GM23248 (cell line): ENCODE measurements around the gene DUSP10. TPM values are rescaled to one million over a fixed set of nuclear protein-coding genes. Genes with fewer than 3 reads are reported as not detected.
A peak's percentile ranks its signal among the peaks of the same experiment; 100 is the strongest.

ENCODE experiments used
- DNase-seq: peaks from one replicate; pipeline ENCODE4 v3.0.0-alpha.2; 2015
- H2AFZ ChIP-seq: fragments of 200-600 bp; sonication (generic); 2 replicates; pipeline ENCODE4 v1.6.1; 2016; ENCODE audit warnings: antibody characterized with exemption
- H3F3A ChIP-seq: fragments of 200-600 bp; sonication (generic); 2 replicates; pipeline ENCODE4 v1.6.1; 2016; ENCODE audit warnings: mild to moderate bottlenecking, antibody characterized with exemption, mixed run types; ENCODE audit not compliant: insufficient read depth
- H3K27ac ChIP-seq: fragments of 200-600 bp; sonication (generic); 2 replicates; pipeline ENCODE4 v1.5.1; 2016; ENCODE audit warnings: mild to moderate bottlenecking
- H3K27me3 ChIP-seq: fragments of 200-600 bp; sonication (generic); replicated peaks from 2 replicates; pipeline ENCODE4 v1.6.1; 2016; ENCODE audit warnings: mild to moderate bottlenecking; ENCODE audit not compliant: insufficient read depth
- H3K36me3 ChIP-seq: fragments of 200-600 bp; sonication (generic); 2 replicates; pipeline ENCODE4 v1.6.1; 2016; ENCODE audit warnings: low read depth, mild to moderate bottlenecking
- H3K4me1 ChIP-seq: fragments of 200-600 bp; sonication (generic); 2 replicates; pipeline ENCODE4 v1.6.1; 2016; ENCODE audit warnings: mild to moderate bottlenecking; ENCODE audit not compliant: insufficient read depth
- H3K4me2 ChIP-seq: fragments of 200-600 bp; sonication (generic); one replicate; pipeline ENCODE4 v1.6.1; 2016; ENCODE audit warnings: mild to moderate bottlenecking; ENCODE audit not compliant: unreplicated experiment
- H3K4me3 ChIP-seq: fragments of 200-600 bp; sonication (generic); 2 replicates; pipeline ENCODE4 v1.5.1; 2016; ENCODE audit warnings: mild to moderate bottlenecking
- H3K79me2 ChIP-seq: fragments of 200-600 bp; sonication (generic); 2 replicates; pipeline ENCODE4 v1.6.1; 2016; ENCODE audit warnings: mild to moderate bottlenecking; ENCODE audit not compliant: insufficient read depth
- H3K9ac ChIP-seq: fragments of 200-600 bp; sonication (generic); 2 replicates; pipeline ENCODE4 v1.6.1; 2016; ENCODE audit warnings: mild to moderate bottlenecking
- H3K9me2 ChIP-seq: fragments of 200-600 bp; sonication (generic); 2 replicates; pipeline ENCODE4 v1.6.1; 2016; ENCODE audit warnings: mixed run types, mild to moderate bottlenecking, moderate library complexity; ENCODE audit not compliant: insufficient read depth
- H3K9me3 ChIP-seq: fragments of 200-600 bp; sonication (generic); one replicate; pipeline ENCODE4 v1.6.1; 2017; ENCODE audit warnings: low read depth
- H4K20me1 ChIP-seq: fragments of 200-600 bp; sonication (generic); 2 replicates; pipeline ENCODE4 v1.6.0; 2016; ENCODE audit not compliant: insufficient read depth
- EZH2 ChIP-seq: fragments of 200-600 bp; sonication (generic); IDR thresholded peaks from 2 replicates; pipeline ENCODE4 v1.6.1; 2018; ENCODE audit warnings: antibody characterized with exemption, mild to moderate bottlenecking; ENCODE audit not compliant: insufficient read depth, poor library complexity, severe bottlenecking
- EZH2phosphoT487 ChIP-seq: fragments of 200-600 bp; sonication (generic); IDR thresholded peaks from 2 replicates; pipeline ENCODE4 v1.6.1; 2018; ENCODE audit warnings: antibody characterized with exemption, moderate library complexity, mild to moderate bottlenecking, low read depth; ENCODE audit not compliant: insufficient read depth
- WGBS, 2 experiments: methylation state at CpG; one replicate each; pipeline ENCODE4 v1.1.6; 2015 to 2017; ENCODE audit warnings: low lambda C conversion rate in 2 of 2, low coverage in 1 of 2; ENCODE audit errors: missing lambda C conversion rate in 2 of 2; 5-methylcytosine and 5-hydroxymethylcytosine counted together
- in situ Hi-C: fragments of 300-500 bp; cut with MboI; formaldehyde crosslinking; loops from 2 replicates; pipeline ENCODE4 v1.15.0; 2020
- polyA plus RNA-seq: library from polyadenylated mRNA; unstranded; fragments of >200 nt; fragmentation: Nextera tagmentation; extraction: Ambion mirVana; gene quantifications from 2 replicates; pipeline ENCODE4 v1.2.1, GENCODE V29; 2016
- total RNA-seq: library from RNA; depleted of rRNA; stranded (reverse); fragments of >200 nt; shearing (Covaris generic); gene quantifications from 2 replicates; pipeline ENCODE4 v1.2.3, GENCODE V29; 2014

The DUSP10 gene
- total and polyA plus RNA-seq, 2 experiments from 2014 or later, result 10.5 to 16.4 TPM

- Histone ChIP-seq H4K20me1 (no peaks in the 10 kb centered on the region), H3K79me2 (no peaks in the 10 kb centered on the region), H3K4me3 (no peak overlapping the region), H3K36me3 (peaks cover 12% of the 10 kb centered on the region), H3K27ac (peak overlapping the region; percentile 41; the same call in 1 of the 2 replicates), H3K9ac (no peak overlapping the region), H3K4me1 (peaks cover 53% of the 10 kb centered on the region), H3K4me2 (no peak overlapping the region), H2AFZ (no peak overlapping the region), H3K9me3 (no peaks in the 10 kb centered on the region), H3K9me2 (no peaks in the 10 kb centered on the region; the same call in 1 of the 2 replicates), H3K27me3 (no peaks in the 10 kb centered on the region), H3F3A (peaks cover 47% of the 10 kb centered on the region)
- peak; percentile 65 for DNase-seq
- no peak for TF ChIP-seq EZH2
- no peak for TF ChIP-seq EZH2phosphoT487
- 34 to 37% methylated on average over 3 of the region's 3 CpGs for WGBS, 2 experiments
- in situ Hi-C loops, result no loop called here
These were observed 43.9 kb downstream of the DUSP10 start for GRCh38 chr1:221697923-221698425.

GRCh38 chr1:221696718-221697461, 45.0 kb downstream of the DUSP10 start:
- no peaks in the 10 kb centered on the region for H3K79me2 ChIP-seq
- 86 to 91% methylated on average over 3 of the region's 3 CpGs for WGBS, 2 experiments
- H3K9me3 ChIP-seq, result no peaks in the 10 kb centered on the region
- H3K36me3 ChIP-seq, result peaks cover 1% of the 10 kb centered on the region
- H3K4me1 ChIP-seq, result peaks cover 53% of the 10 kb centered on the region
- no peaks in the 10 kb centered on the region; the same call in 1 of the 2 replicates for H3K9me2 ChIP-seq
- H3K27ac ChIP-seq, result no peak overlapping the region; the same call in 1 of the 2 replicates
- TF ChIP-seq EZH2 (no peak), EZH2phosphoT487 (no peak)
- no peak overlapping the region for H2AFZ ChIP-seq
- H3K27me3 ChIP-seq, result no peaks in the 10 kb centered on the region
- in situ Hi-C loops, result no loop called here
- H3F3A ChIP-seq, result peaks cover 44% of the 10 kb centered on the region
- H4K20me1 ChIP-seq, result no peaks in the 10 kb centered on the region
- H3K4me2 ChIP-seq, result no peak overlapping the region
- no peak overlapping the region for H3K9ac ChIP-seq
- H3K4me3 ChIP-seq, result no peak overlapping the region
- DNase-seq, result no peak

GRCh38 chr1:221696027-221696426, 45.9 kb downstream of the DUSP10 start:
- no peaks in the 10 kb centered on the region for H3K79me2 ChIP-seq
- no peak overlapping the region for H3K9ac ChIP-seq
- H3K4me3 ChIP-seq, result no peak overlapping the region
- H3K36me3 ChIP-seq, result no peaks in the 10 kb centered on the region
- H3K4me2 ChIP-seq, result peak overlapping the region; percentile 31
- H3K9me2 ChIP-seq, result no peaks in the 10 kb centered on the region; the same call in 1 of the 2 replicates
- in situ Hi-C loops, result no loop called here
- H4K20me1 ChIP-seq, result no peaks in the 10 kb centered on the region
- H3F3A ChIP-seq, result peaks cover 44% of the 10 kb centered on the region
- no peaks in the 10 kb centered on the region for H3K9me3 ChIP-seq
- H3K4me1 ChIP-seq, result peaks cover 53% of the 10 kb centered on the region
- TF ChIP-seq EZH2phosphoT487 (no peak), EZH2 (no peak)
- peak; percentile 64 for DNase-seq
- H3K27ac ChIP-seq, result no peak overlapping the region
- no peaks in the 10 kb centered on the region for H3K27me3 ChIP-seq
- H2AFZ ChIP-seq, result no peak overlapping the region

- Histone ChIP-seq H3K4me3 (no peak overlapping the region), H3K79me2 (no peaks in the 10 kb centered on the region), H3K27ac (no peak overlapping the region), H2AFZ (no peak overlapping the region), H3K4me2 (peak overlapping the region; percentile 31), H3K4me1 (peaks cover 52% of the 10 kb centered on the region), H3K9ac (no peak overlapping the region), H3K27me3 (no peaks in the 10 kb centered on the region), H3K36me3 (no peaks in the 10 kb centered on the region), H4K20me1 (no peaks in the 10 kb centered on the region), H3K9me3 (no peaks in the 10 kb centered on the region), H3F3A (peaks cover 44% of the 10 kb centered on the region), H3K9me2 (no peaks in the 10 kb centered on the region; the same call in 1 of the 2 replicates)
- 84 to 90% methylated on average over 1 of the region's 1 CpG for WGBS, 2 experiments
- TF ChIP-seq EZH2phosphoT487 (no peak), EZH2 (no peak)
- no peak for DNase-seq
- in situ Hi-C loops, result no loop called here
These were observed 46.6 kb downstream of the DUSP10 start for GRCh38 chr1:221695301-221695700.
